BLaER1 treated with 17β-estradiol and CSF1 and Interleukin-3, amounts not matched to agents 10 nM and 100 nM (cell line): ENCODE measurements around the gene AHI1.
A peak's percentile ranks its signal among the peaks of the same experiment; 100 is the strongest.
"Not testable (repeated sequence)": the region's sequence is repeated elsewhere in the genome, so short reads cannot be mapped to it uniquely, and the experiment has no call there.

Experiments
- H3K27ac ChIP-seq, 11 experiments: shearing (Covaris generic); formaldehyde crosslinking; 2 replicates each; pipeline ENCODE4 v1.8.1; 2022
- H3K27me3 ChIP-seq, 11 experiments: shearing (Covaris generic); formaldehyde crosslinking; 2 replicates each; pipeline ENCODE4 v1.8.1; 2022
- H3K36me3 ChIP-seq, 11 experiments: shearing (Covaris generic); formaldehyde crosslinking; 2 replicates each; pipeline ENCODE4 v1.8.1; 2022
- H3K4me1 ChIP-seq, 10 experiments: shearing (Covaris generic); formaldehyde crosslinking; 2 replicates each; pipeline ENCODE4 v1.8.1; 2022
- H3K4me2 ChIP-seq, 11 experiments: shearing (Covaris generic); formaldehyde crosslinking; 2 replicates each; pipeline ENCODE4 v1.8.1; 2022
- H3K4me3 ChIP-seq, 10 experiments: shearing (Covaris generic); formaldehyde crosslinking; 2 replicates each; pipeline ENCODE4 v1.8.1; 2022
- H3K9ac ChIP-seq, 11 experiments: shearing (Covaris generic); formaldehyde crosslinking; 2 replicates each; pipeline ENCODE4 v1.8.1; 2022
- H3K9me3 ChIP-seq, 11 experiments: shearing (Covaris generic); formaldehyde crosslinking; replicated peaks in 1 of 11; 2 replicates each; pipeline ENCODE4 v1.8.1; 2022
- H4K20me1 ChIP-seq, 11 experiments: shearing (Covaris generic); formaldehyde crosslinking; 2 replicates each; pipeline ENCODE4 v1.8.1; 2022
- Cebpa-rat ChIP-seq, 11 experiments: shearing (Covaris generic); IDR thresholded peaks; 2 replicates each; pipeline ENCODE4 v1.8.1; 2022

The AHI1 gene

DNA sequence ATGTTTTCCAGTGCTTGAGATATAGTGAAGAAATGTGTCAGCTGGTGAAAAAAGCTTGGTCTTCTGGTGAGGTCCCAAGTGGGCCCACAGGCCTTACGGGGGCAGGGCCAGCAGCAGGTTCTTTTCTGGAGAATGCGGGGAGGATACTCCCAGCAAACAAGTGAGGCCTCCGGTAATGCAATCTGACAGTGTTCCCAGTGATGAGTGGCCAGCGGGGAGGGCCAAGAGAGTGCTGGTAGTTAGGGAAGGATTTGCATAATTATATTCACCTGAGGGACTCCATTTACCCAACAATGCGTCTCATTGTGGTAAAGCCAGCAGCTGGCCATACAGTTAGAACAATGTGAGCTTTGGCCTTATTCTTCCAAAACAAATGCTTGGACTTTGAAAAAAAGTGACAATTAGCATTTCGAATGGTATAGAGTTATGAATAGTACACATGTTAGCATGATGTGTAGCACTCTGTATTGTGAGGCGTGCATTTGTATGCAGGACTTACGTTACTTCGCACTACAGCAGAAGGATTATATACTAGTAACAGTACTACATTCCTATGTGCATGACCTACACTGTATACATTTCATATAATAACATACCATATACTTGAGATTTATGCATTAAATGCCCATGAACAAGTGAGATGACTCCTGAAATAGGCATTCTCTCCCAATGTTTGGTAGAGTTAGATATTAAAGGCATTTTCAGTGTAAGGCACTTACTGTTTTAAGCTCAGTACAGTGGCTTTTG is 246.6 kb downstream of the AHI1 start:
- TF ChIP-seq Cebpa-rat (IDR thresholded peaks at IDR 0.05): no peak
- H3K4me2 ChIP-seq: peak overlapping the region in 2 of 11 experiments; percentile 38 to 43; a peak in 3 of 22 replicates
- H3K36me3 ChIP-seq: no peaks in the 10 kb centered on the region
- H4K20me1 ChIP-seq: no peaks in the 10 kb centered on the region
- no peaks in the 10 kb centered on the region for H3K27me3 ChIP-seq
- peaks cover 0 to 28% (median 7%) of the 10 kb centered on the region in 11 experiments; a peak in 7 of 22 replicates for H3K9me3 ChIP-seq
- H3K4me1 ChIP-seq: peaks cover 0 to 49% (median 17%) of the 10 kb centered on the region in 10 experiments; a peak in 15 of 20 replicates
- H3K27ac ChIP-seq: no peak overlapping the region
- no peak overlapping the region for H3K9ac ChIP-seq
- no peak overlapping the region for H3K4me3 ChIP-seq

DNA sequence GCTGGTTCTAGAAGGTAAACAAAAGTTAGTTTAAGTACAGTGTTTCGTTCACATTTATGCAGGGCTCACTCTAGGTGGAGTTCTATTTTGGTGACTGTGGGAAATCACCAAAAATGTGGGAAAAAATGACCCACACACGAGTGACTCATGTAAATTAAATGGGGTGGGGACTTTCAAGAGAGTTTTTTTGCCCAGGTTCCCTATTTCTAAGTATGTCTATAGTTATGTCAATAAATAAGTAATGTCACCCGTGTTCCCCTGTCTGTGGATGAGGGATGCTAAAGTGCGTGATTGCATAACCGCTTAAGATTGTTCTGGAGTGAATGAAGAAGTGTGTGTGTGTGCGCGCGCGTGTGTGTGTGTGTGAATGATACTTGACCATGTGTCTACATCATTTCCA is 247.3 kb downstream of the AHI1 start:
- TF ChIP-seq Cebpa-rat (IDR thresholded peaks at IDR 0.05): no peak
- Histone ChIP-seq H3K27ac (no peak overlapping the region), H3K36me3 (no peaks in the 10 kb centered on the region), H3K9ac (no peak overlapping the region), H3K4me1 (peaks cover 0 to 42% (median 17%) of the 10 kb centered on the region in 10 experiments; a peak in 15 of 20 replicates), H3K27me3 (no peaks in the 10 kb centered on the region), H3K4me2 (peak overlapping the region in 4 of 11 experiments; percentile 38 to 56 (median 46); a peak in 8 of 22 replicates), H4K20me1 (no peaks in the 10 kb centered on the region), H3K9me3 (peaks cover 0 to 21% (median 7%) of the 10 kb centered on the region in 11 experiments; a peak in 7 of 22 replicates), H3K4me3 (no peak overlapping the region)

DNA sequence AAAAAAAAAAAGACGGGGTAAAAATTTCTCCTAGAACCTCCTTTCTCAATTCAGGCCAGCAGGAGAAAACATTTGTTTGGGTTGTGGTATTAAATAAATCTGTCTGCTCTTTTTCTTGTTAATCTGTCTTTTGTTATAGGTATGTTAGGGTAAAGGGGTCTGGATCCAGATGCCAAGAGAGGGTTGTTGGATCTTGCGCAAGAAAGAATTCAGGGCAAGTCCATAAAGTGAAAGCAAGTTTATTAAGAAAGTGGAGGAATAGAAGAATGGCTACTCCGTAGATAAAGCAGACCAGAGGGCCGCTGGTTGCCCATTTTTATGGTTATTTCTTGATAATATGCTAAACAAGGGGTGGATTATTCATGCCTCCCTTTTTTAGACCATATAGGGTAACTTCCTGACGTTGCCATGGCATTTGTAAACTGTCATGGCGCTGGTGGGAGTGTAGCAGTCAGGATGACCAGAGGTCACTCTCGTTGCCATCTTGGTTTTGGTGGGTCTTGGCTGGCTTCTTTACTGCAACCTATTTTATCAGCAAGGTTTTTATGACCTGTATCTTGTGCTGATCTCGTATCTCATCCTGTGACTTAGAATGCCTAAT is 251.0 kb downstream of the AHI1 start:
- not testable (repeated sequence) for H3K36me3 ChIP-seq, H3K4me3 ChIP-seq, H3K27me3 ChIP-seq, H3K27ac ChIP-seq, H4K20me1 ChIP-seq, H3K9ac ChIP-seq, H3K4me2 ChIP-seq
- Histone ChIP-seq H3K4me1 (peaks cover 0 to 29% (median 17%) of the 10 kb centered on the region in 10 experiments; a peak in 15 of 20 replicates), H3K9me3 (peaks cover 0 to 16% (median 4%) of the 10 kb centered on the region in 11 experiments; a peak in 8 of 22 replicates)
- 0 out of 22 replicates have a peak, but pooled peaks of 1 of the 11 experiments have one; percentile 28 for TF ChIP-seq Cebpa-rat (IDR thresholded peaks at IDR 0.05)

DNA sequence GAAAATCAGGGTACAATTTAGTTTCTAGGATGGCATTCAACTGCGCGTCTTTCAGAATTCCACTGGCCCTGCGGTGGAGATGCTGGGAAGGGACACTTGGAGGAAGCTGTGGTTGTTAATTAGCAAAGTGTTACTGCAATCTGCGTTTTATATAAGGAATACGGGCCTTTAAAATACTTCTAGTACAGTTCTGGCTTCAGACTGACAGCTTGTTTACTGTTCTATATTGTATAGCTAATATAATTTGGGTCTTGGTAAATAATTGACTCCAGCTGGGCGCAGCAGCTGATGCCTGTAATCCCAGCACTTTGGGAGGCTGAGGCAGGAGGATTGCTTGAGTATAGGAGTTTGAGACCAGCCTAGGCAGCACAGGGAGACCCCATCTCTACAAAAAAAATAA is 252.7 kb downstream of the AHI1 start:
- no peak overlapping the region for H3K4me2 ChIP-seq
- H3K9me3 ChIP-seq: peaks cover 0 to 18% (median 6%) of the 10 kb centered on the region in 11 experiments; a peak in 8 of 22 replicates
- peaks cover 0 to 18% (median 12%) of the 10 kb centered on the region in 10 experiments; a peak in 15 of 20 replicates for H3K4me1 ChIP-seq
- H3K27ac ChIP-seq: no peak overlapping the region
- H3K36me3 ChIP-seq: no peaks in the 10 kb centered on the region
- H4K20me1 ChIP-seq: no peaks in the 10 kb centered on the region
- H3K9ac ChIP-seq: no peak overlapping the region
- no peak for TF ChIP-seq Cebpa-rat (IDR thresholded peaks at IDR 0.05)
- no peaks in the 10 kb centered on the region for H3K27me3 ChIP-seq
- no peak overlapping the region for H3K4me3 ChIP-seq

DNA sequence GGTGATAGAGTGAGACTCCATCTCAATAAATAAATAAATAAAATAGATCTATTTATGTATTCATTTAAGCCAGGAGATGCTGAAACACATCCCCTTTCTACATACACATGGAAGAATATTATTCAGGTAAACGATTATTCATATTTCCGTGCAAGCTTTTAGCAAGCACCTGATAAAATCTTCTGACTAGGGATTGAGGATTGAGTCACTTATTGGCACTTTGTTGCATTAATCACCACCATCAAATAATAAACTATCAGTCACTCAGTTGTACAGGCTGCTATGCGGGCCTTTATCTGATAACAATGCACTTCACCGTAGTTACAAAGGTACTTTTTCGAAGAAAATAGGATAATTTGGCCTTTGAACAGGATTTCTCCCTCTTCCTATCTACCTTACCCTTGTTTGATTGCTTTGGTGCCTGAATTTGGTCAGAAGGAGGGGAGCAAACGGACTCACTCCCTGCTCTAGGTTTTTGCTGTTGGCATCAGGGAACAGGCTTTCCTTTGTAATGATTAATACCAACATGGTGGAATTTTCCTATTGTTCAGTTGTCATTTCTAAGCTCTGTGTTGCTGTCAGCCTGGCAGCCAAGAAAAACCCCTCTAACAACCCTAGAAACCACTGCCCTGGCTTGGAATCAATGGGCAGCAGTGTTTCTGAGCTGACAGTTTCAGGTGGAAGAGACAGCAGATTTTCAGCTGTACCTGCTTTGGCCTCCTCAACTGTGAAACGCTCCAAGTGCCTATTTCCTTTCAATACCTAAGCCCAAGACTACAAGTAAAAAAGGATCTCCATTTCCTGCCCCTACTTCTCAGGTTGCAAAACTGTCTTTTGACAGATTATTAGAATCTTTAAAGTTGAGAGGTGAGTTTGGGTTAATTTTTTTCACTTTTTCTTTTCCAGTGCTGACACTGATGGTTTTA is 253.4 kb downstream of the AHI1 start:
- no peak for TF ChIP-seq Cebpa-rat (IDR thresholded peaks at IDR 0.05)
- no peak overlapping the region for H3K9ac ChIP-seq
- H3K27ac ChIP-seq: no peak overlapping the region
- H3K27me3 ChIP-seq: no peaks in the 10 kb centered on the region
- no peak overlapping the region for H3K4me3 ChIP-seq
- H4K20me1 ChIP-seq: no peaks in the 10 kb centered on the region
- H3K36me3 ChIP-seq: no peaks in the 10 kb centered on the region
- H3K4me1 ChIP-seq: peaks cover 0 to 11% (median 5%) of the 10 kb centered on the region in 10 experiments; a peak in 14 of 20 replicates
- no peak overlapping the region for H3K4me2 ChIP-seq
- H3K9me3 ChIP-seq: peaks cover 0 to 18% (median 6%) of the 10 kb centered on the region in 11 experiments; a peak in 8 of 22 replicates

DNA sequence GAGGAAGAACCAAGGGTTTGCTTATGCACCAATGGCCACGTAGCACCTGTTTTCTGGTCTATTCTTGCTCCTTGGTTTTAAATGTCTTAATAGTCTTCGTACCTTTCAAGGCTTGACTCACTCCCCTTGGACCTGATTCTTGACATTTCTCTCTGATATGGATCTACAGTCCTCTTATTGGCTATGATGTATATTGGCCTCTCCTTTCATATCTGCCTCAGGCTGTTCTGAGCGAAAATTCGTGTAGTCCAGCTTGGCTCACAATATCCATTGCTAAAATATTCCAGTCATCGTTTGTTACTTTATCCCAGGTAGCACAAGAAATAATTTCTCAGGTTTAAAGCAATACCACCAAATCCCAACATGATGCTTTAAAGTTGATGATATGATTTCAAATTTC is 256.8 kb downstream of the AHI1 start:
- Histone ChIP-seq H3K9me3 (peaks cover 0 to 6% (median 5%) of the 10 kb centered on the region in 11 experiments; a peak in 6 of 22 replicates), H3K9ac (no peak overlapping the region), H3K27me3 (no peaks in the 10 kb centered on the region), H3K27ac (no peak overlapping the region), H3K4me1 (peaks cover 1 to 12% (median 10%) of the 10 kb centered on the region in 10 experiments; a peak in 14 of 20 replicates), H3K4me2 (no peak overlapping the region), H4K20me1 (no peaks in the 10 kb centered on the region), H3K36me3 (no peaks in the 10 kb centered on the region), H3K4me3 (no peak overlapping the region)
- TF ChIP-seq Cebpa-rat (IDR thresholded peaks at IDR 0.05): no peak

DNA sequence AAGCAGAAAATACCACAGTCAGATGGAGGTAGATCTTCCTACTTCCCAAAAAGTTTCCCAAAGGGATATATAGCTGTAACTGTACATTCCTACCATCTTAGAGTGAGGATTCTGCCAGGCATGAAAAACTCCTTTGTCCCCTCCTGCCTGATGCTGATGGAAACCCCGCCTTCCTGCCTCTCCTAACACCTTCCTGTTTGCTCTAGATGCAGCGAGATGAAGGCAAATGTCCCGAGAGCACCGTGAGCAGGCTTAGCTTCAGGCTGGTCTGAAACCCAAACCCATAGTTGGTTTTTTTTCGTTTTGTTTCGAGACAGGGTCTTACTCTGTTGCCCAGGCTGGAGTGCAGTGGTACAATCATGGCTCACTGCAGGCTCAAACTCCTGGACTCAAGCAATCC is 260.8 kb downstream of the AHI1 start:
- H3K9me3 ChIP-seq: peaks cover 0 to 5% (median 4%) of the 10 kb centered on the region in 11 experiments; a peak in 6 of 22 replicates
- H3K4me1 ChIP-seq: peaks cover 11 to 34% (median 19%) of the 10 kb centered on the region in 10 experiments; a peak in 18 of 20 replicates
- H4K20me1 ChIP-seq: no peaks in the 10 kb centered on the region
- TF ChIP-seq Cebpa-rat (IDR thresholded peaks at IDR 0.05): no peak
- no peak overlapping the region for H3K27ac ChIP-seq
- no peaks in the 10 kb centered on the region for H3K36me3 ChIP-seq
- no peak overlapping the region for H3K4me3 ChIP-seq
- H3K9ac ChIP-seq: no peak overlapping the region
- H3K27me3 ChIP-seq: no peaks in the 10 kb centered on the region
- peak overlapping the region in 5 of 11 experiments; percentile 1 to 40 (median 15); a peak in 6 of 22 replicates for H3K4me2 ChIP-seq

DNA sequence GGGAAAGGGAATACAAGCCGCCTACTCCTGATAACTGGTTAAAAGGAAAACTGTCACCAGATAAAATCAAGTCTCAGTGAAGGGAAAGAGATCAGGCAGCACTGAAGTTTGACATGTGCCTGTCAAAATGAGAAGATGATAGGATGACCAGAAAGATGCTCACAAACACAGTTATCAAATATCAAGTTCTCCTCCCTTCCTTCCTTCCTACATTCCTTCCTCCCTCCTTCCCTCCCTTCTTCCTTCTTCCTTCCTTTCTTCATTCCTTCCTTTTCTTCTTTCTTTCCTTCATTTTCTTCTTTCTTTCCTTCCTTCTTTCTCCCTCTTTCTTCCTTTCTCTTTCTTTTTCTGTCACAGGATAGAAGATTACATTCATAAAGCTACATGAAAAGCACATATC is 261.2 kb downstream of the AHI1 start:
- Histone ChIP-seq H3K4me3 (no peak overlapping the region), H3K36me3 (no peaks in the 10 kb centered on the region), H3K4me2 (peak overlapping the region in 5 of 11 experiments; percentile 1 to 40 (median 15); a peak in 3 of 22 replicates), H3K9ac (no peak overlapping the region), H3K9me3 (peaks cover 0 to 1% (median under 1%) of the 10 kb centered on the region in 11 experiments; a peak in 3 of 22 replicates), H4K20me1 (no peaks in the 10 kb centered on the region), H3K27ac (no peak overlapping the region), H3K4me1 (peaks cover 11 to 38% (median 20%) of the 10 kb centered on the region in 10 experiments; a peak in 18 of 20 replicates), H3K27me3 (no peaks in the 10 kb centered on the region)
- TF ChIP-seq Cebpa-rat (IDR thresholded peaks at IDR 0.05): no peak
